PC-9 (cell line): Measurements from ENCODE around the gene ALK. TPM values are rescaled to one million over a fixed set of nuclear protein-coding genes. Genes with fewer than 3 reads are reported as not detected.

Experiments used
- BruUV-seq: library from RNA; stranded (reverse); fragments of 400-500 nt; replicated peaks from 2 replicates; lab custom pipeline; 2021; lab: Mats Ljungman, UMichigan
- CTCF ChIA-PET: fragments of 300-600 bp; sonication (Branson Sonifier 250); formaldehyde crosslinking; loops from one replicate; lab custom pipeline; 2022; ENCODE audit warnings: antibody characterized with exemption; lab: Charles Lee
- POLR2A ChIA-PET: fragments of 300-600 bp; sonication (Branson Sonifier 250); formaldehyde crosslinking; loops from one replicate; lab custom pipeline; 2022; ENCODE audit warnings: antibody characterized with exemption; ENCODE audit not compliant: unreplicated experiment; lab: Charles Lee
- DNase-seq, 2 experiments: peaks; one replicate each; pipeline versions ENCODE4 v3.0.0 to v3.0.0-alpha.2; 2015 to 2022; ENCODE audit warnings: mixed read lengths in 1 of 2
- H2AFZ ChIP-seq: fragments of 200-600 bp; sonication (generic); 2 replicates; pipeline ENCODE4 v1.8.1; 2017; ENCODE audit warnings: antibody characterized with exemption
- H3F3A ChIP-seq: fragments of 200-600 bp; sonication (generic); 2 replicates; pipeline ENCODE4 v1.8.1; 2017; ENCODE audit warnings: antibody characterized with exemption, mild to moderate bottlenecking, low read depth; ENCODE audit not compliant: insufficient read depth
- H3K27ac ChIP-seq: fragments of 200-600 bp; sonication (generic); 2 replicates; pipeline ENCODE4 v1.6.1; 2016; ENCODE audit warnings: mixed run types
- H3K27me3 ChIP-seq: fragments of 200-600 bp; sonication (generic); 2 replicates; pipeline ENCODE4 v1.6.1; 2016; ENCODE audit warnings: low read depth, mixed run types; ENCODE audit not compliant: insufficient read depth
- H3K36me3 ChIP-seq: fragments of 200-600 bp; sonication (generic); 2 replicates; pipeline ENCODE4 v1.6.1; 2016; ENCODE audit warnings: low read depth, mixed run types
- H3K4me1 ChIP-seq: fragments of 200-600 bp; sonication (generic); replicated peaks from 2 replicates; pipeline ENCODE4 v1.6.1; 2016; ENCODE audit warnings: mixed run types; ENCODE audit not compliant: insufficient read depth
- H3K4me2 ChIP-seq: fragments of 200-600 bp; sonication (generic); 2 replicates; pipeline ENCODE4 v1.6.1; 2017; ENCODE audit warnings: mixed run types
- H3K4me3 ChIP-seq: fragments of 200-600 bp; sonication (generic); 2 replicates; pipeline ENCODE4 v1.6.1; 2016; ENCODE audit warnings: mixed run types
- H3K79me2 ChIP-seq: fragments of 200-600 bp; sonication (generic); 2 replicates; pipeline ENCODE4 v1.6.1; 2017; ENCODE audit warnings: low read depth, mixed run types
- H3K9me2 ChIP-seq: fragments of 200-600 bp; sonication (generic); 2 replicates; pipeline ENCODE4 v1.8.1; 2017; ENCODE audit warnings: mild to moderate bottlenecking; ENCODE audit not compliant: insufficient read depth
- H3K9me3 ChIP-seq: fragments of 200-600 bp; sonication (generic); 2 replicates; pipeline ENCODE4 v1.8.1; 2016; ENCODE audit warnings: low read depth; ENCODE audit not compliant: insufficient read depth
- H4K20me1 ChIP-seq: fragments of 200-600 bp; sonication (generic); 2 replicates; pipeline ENCODE4 v1.8.1; 2017; ENCODE audit not compliant: insufficient read depth
- CTCF ChIP-seq: fragments of 200-600 bp; sonication (generic); conservative IDR thresholded peaks from 2 replicates; pipeline ENCODE4 v1.6.1; 2017; ENCODE audit warnings: mixed run types, antibody characterized with exemption, mild to moderate bottlenecking, moderate library complexity
- EZH2 ChIP-seq: fragments of 200-600 bp; sonication (generic); IDR thresholded peaks from 2 replicates; pipeline ENCODE4 v1.8.0; 2017; ENCODE audit warnings: antibody characterized with exemption, low read depth
- intact Hi-C: fragments of 100-400 bp; cut with micrococcal nuclease; formaldehyde crosslinking; loops from one replicate; pipeline ENCODE4 v1.10.0; 2022; ENCODE audit not compliant: unreplicated experiment
- total RNA-seq: library from RNA; stranded (reverse); gene quantifications from 2 replicates; pipeline ENCODE4 v1.2.3, GENCODE V29; 2021

The ALK gene
- total RNA-seq, 1 experiment from 2014 or later, result not detected

GRCh38 chr2:29789911-29790485 lies 131.4 kb downstream of the ALK start:
- no peak overlapping the region for H2AFZ ChIP-seq
- no peak for DNase-seq
- intact Hi-C loops, result no loop called here
- no peak overlapping the region for H3K27ac ChIP-seq
- no peaks in the 10 kb centered on the region for H4K20me1 ChIP-seq
- H3K9me3 ChIP-seq, result no peaks in the 10 kb centered on the region
- no peak overlapping the region for H3K4me3 ChIP-seq
- H3K9me2 ChIP-seq, result no peaks in the 10 kb centered on the region
- no peaks in the 10 kb centered on the region for H3K79me2 ChIP-seq
- no peaks in the 10 kb centered on the region for H3K4me1 ChIP-seq
- no TSS peak for BruUV-seq
- peaks cover 34% of the 10 kb centered on the region; the same call in 1 of the 2 replicates for H3K27me3 ChIP-seq
- TF ChIP-seq EZH2 (no peak), CTCF (no peak)
- no peak overlapping the region for H3K4me2 ChIP-seq
- CTCF ChIA-PET, result no interaction called here
- H3K36me3 ChIP-seq, result no peaks in the 10 kb centered on the region
- H3F3A ChIP-seq, result no peaks in the 10 kb centered on the region
- POLR2A ChIA-PET, result no interaction called here

GRCh38 chr2:29787473-29788465 lies 133.6 kb downstream of the ALK start:
- ChIA-PET CTCF (no interaction called here), POLR2A (no interaction called here)
- Histone ChIP-seq H3K79me2 (no peaks in the 10 kb centered on the region), H3K4me1 (no peaks in the 10 kb centered on the region), H3K9me3 (no peaks in the 10 kb centered on the region), H3K36me3 (no peaks in the 10 kb centered on the region), H3K4me3 (no peak overlapping the region), H3K27ac (no peak overlapping the region), H4K20me1 (no peaks in the 10 kb centered on the region), H3K27me3 (peaks cover 56% of the 10 kb centered on the region), H3F3A (no peaks in the 10 kb centered on the region), H2AFZ (no peak overlapping the region), H3K9me2 (no peaks in the 10 kb centered on the region), H3K4me2 (no peak overlapping the region)
- no peak for DNase-seq
- no TSS peak for BruUV-seq
- no peak for TF ChIP-seq CTCF
- intact Hi-C loops, result no loop called here

GRCh38 chr2:29786361-29786760 lies 135.0 kb downstream of the ALK start:
- no TSS peak for BruUV-seq
- DNase-seq, result no peak
- no peak overlapping the region for H3K27ac ChIP-seq
- no peaks in the 10 kb centered on the region for H3K9me3 ChIP-seq
- H2AFZ ChIP-seq, result no peak overlapping the region
- H3K36me3 ChIP-seq, result no peaks in the 10 kb centered on the region
- intact Hi-C loops, result no loop called here
- no peaks in the 10 kb centered on the region for H3K79me2 ChIP-seq
- ChIA-PET POLR2A (no interaction called here), CTCF (no interaction called here)
- TF ChIP-seq EZH2 (no peak), CTCF (no peak)
- H4K20me1 ChIP-seq, result no peaks in the 10 kb centered on the region
- no peaks in the 10 kb centered on the region for H3K9me2 ChIP-seq
- H3F3A ChIP-seq, result no peaks in the 10 kb centered on the region
- no peaks in the 10 kb centered on the region for H3K4me1 ChIP-seq
- H3K4me2 ChIP-seq, result no peak overlapping the region
- no peak overlapping the region for H3K4me3 ChIP-seq
- H3K27me3 ChIP-seq, result peaks cover 70% of the 10 kb centered on the region
